ENCODE data around the gene KCNH8.

The KCNH8 gene

DNA sequence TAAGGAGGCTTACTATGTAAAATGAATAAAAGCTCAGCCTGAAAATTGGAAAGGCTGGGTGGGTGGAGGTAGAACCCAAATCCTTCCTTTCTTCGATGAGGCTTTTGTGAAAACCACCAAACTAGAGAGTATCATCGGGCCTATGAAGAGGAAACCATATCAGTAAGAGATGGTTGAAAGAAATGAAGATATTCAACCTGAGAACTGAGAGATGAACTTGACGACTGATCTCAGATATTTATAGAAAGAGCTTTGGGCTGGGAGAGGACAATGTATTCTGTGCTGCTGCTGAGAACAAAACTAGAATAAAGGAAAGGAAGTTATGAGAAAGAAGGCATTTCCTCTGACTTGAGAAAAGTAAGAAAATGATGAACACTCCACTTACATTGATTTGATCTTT is 236.6 kb downstream of the KCNH8 start:
- no peak for DNase-seq

DNA sequence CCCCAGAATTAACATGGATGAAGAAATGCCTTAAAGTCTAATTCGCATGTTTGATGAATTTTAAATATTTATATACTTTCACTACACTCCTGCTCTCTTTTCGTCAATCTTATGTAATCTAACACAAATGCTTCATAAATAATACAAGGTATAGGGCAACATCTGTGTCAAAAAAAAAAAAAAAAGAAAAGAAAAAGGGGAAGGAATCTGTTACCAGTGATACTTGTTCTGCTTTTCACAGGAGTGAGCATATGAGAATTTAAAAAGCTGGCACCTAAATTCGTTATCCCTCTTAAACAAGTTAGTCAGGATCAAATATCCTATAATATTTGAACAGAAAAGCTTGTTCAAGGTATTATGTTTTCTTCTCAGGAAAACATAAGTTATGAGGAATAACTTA is 243.8 kb downstream of the KCNH8 start:
- no peak for DNase-seq

DNA sequence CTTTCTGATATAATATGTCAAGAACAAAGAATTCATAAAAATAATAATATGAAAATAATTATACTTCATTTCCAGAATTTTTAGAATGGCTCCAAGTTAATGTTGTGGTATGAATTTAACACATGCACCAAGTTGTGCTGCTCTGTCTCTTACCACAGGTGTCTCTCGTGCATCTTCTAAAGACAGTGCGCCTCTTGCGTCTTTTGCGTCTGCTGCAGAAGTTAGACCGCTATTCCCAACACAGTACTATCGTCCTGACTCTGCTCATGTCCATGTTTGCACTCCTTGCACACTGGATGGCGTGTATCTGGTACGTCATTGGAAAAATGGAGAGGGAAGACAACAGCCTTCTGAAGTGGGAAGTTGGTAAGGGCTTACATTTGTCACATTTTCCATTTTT is 246.6 kb downstream of the KCNH8 start:
- DNase-seq: no peak

DNA sequence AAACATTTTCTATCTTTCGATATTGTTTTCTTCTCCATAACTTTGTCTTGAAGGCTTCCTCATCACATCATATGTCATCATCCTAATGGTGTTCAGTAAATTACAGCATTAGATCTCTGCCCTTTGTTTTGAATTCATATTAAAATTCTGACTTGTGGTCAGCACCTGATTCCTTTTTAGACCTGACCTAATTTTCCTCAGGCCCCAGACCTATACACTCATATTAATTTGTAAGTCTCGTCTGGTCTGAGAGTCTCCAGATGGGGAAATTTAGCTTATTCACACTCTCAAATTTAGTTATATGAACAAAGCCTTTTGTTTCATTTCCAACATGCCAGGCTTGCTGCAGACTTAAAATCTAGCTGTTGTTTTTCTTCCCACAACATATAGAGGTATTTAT is 248.4 kb downstream of the KCNH8 start:
- DNase-seq: no peak

DNA sequence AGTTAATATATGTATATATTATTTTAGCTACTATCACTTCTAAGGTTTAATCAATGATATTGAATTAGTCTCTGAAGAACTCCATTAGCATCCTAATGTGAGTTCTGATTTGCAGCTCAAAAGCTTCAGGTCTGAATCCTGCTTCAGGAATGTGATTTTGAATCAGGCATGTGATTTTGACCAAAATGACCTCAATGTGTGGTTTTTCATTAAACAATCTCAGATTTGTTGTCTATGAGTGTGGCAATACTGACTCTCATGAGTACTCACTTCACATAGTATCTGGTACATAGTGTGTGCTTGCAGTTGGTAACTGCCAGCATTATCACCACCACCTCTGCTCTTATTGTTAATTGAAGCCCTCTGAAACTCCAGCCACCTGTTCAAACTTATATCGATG is 251.0 kb downstream of the KCNH8 start:
- no peak for DNase-seq

DNA sequence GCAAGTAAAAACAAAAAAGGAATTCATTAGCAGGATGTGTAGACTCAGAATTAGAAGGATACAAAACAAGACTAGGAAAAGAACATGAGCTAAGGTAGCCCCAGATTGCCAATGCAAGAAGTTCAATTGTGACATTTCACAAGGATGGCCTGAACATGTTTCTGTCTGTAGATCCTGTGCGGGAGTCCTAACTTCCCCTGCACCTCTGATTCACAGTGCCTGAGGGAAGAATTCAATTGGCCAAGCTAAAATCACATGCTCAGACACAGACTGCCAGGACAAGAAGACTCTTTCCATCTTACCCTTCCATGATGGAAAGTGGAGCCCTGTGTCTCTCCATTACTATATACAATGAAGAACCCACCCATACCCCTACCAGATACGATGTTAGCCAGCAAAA is 251.5 kb downstream of the KCNH8 start:
- no peak for DNase-seq

DNA sequence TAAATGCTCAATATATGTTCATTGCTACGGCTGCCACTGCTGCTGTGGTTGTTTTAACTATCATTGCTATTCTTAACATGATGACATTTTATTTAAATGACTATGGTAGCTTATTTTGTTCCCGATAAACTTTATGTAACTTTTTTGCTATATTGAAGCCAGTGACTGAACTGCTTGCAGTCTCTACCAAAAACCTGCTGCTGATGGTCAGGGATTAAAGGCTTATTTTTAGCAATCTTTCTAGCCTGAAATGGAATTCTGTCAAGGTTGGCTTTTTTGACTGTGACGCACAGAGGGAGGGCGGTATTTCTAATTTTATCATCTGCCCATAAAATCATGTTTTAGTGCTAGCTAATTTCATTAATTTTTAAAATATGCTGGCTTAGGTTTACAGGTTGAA is 271.8 kb downstream of the KCNH8 start:
- DNase-seq: no peak

DNA sequence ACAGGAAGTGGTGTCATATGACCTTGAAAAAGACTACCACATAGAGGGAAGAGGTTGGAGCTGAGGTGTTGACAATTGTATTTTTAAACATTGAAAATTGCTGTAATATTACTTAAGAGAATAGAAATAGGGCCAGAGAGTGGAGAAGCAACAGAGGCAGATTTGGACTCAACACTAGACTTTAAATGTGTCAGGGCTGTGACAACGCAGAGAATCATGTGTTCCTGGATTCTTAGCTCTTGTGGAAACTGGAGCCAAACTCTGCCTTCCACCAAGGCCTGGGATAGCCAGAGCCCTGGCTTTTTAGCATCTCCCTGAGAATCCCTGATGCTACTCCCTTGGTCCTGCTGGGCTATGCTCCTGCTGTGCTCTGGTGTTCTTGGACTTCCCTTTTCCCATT is 277.5 kb downstream of the KCNH8 start:
- no peak for DNase-seq

DNA sequence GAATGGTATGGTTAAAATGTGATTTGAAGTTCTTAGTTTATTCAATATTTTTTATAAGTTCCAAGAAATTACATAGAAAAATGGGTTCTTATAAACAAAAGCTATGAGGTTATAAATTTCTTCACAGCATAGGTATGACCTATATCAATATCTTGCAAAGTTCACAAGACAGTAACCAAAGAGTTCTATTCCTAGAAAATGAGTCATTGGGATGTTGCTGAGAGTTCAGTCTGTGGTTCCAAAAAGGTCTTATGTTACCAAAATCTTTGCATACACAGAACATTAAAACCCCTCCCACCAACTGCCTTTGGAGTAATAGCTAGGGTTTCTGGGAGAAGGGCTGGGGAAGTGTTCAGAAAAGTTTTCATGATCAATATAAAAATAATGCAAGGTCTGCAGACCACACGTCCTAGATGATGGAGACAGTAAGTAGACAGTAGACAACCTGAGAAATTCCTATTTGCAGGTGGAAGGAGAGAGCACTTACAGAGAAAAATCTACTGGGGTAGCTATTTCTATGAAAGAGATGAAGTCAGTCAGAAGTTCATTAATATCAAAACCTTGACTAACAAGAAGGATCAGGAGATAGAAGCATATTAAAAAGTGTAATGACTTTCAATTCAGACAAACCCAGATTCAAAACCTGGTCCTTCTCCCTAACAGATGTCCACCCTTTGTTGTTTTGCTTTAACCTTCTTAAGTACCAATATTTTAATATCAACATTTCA is 279.3 kb downstream of the KCNH8 start:
- no peak for DNase-seq

DNA sequence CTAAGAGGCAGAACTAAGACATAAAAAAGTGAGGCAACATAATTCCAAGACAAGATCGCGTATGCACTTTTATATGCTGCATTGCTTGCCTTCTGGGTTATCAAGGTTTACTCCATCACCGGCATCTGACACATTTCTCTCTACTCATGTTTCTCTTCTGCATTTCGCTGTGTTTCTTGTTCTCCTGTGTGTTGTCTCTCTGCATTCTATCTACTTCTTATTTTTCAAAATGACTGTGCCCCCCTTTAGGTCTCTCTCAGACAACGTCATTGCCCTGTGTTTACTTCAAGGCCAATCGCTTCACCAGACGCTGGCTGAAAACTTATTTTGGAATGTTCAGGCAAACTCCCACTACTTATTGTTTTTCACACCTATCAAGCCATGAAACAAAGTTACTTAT is 280.4 kb downstream of the KCNH8 start:
- no peak for DNase-seq

DNA sequence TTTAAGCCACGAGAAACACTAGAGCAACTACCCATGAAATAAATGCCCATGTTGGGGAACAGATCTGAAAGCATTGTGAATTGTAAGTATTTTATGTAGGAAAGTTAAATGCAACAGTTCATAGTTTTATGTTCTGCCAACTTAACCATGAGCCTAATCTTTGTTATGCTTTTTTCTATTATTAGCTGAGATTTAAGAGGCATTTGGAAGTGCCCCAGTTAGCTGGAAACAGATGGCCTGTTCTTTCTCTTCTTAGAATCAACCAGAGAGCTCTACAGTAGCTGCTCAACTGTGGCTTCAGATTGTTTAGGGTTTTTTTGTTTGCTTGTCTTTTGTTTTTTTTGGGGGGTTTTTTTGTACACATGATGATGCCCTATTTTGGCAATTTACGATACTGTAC is 284.4 kb downstream of the KCNH8 start:
- no peak for DNase-seq

DNA sequence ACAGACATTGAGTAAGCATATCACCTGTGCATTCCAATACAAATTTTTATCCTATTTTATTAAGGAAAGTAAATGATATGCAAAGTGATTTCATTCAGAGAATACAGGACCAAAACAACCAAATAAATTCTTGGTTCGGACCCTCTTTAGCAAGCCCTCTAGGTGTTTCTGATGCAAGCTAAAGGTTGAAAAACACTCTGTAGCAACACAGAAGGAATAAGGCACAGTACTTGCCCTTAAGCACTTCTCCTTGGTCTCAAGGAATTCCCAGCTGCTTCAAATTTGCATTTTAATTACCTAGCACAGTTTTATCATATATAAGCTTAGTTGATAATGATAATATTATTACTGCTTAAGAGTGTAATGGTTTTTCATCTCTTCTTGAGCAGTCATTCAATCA is 288.4 kb downstream of the KCNH8 start:
- DNase-seq: no peak

DNA sequence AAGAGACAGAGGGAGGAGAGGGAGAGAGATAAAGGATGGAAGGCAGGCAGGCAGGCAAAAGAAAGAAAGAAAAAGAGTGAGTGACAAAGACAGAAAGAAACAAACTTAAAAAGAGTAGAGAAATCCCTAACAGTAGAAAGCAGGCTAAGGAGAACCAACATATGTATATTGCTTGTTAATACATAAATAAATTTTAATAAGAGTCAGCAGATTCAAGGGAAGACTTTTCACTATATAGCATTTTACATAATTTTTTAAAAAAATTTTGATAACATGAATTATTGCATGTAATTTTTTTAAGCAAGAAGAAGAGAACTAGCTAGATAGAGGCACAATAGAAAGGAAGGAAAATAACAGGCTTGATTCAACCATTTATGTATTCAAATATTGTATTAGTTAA is 291.6 kb downstream of the KCNH8 start:
- DNase-seq: no peak

DNA sequence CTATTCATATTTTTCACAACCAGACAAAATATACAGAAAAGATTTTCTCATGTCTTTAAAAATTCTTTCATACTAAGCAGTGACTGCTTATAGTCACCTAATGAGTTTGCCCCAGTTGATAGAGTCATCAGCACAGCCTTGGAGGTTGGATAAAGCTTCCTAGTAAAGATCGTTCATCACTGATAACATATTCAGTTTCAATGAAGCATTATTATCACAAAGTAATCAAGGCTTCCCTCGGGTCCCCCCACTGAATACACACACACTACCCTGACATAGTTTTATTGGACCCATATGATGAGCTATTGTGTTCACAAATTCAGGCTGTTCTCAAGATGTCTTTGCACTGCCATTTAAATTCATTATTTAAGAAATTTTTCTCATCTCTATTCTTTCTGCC is 297.8 kb downstream of the KCNH8 start:
- no peak for DNase-seq

DNA sequence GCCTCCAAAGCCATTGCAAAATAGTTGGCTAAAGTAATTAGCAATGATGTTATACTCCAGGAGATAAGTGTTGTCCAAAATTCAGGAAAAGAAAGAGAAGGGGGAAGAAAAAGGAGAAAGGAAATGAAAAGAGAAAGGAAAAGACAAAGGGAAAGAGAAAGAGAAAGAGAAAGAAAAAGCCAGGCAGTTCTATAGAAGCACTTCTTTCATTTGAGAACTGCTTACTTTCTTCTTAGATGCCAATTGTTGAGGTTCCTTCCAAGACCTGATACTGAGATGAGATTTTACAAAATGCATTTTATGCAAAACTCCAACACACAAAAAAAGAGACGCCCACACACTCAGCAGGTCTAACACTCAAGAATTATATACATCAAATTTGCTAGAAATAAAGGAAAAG is 298.4 kb downstream of the KCNH8 start:
- no peak for DNase-seq

DNA sequence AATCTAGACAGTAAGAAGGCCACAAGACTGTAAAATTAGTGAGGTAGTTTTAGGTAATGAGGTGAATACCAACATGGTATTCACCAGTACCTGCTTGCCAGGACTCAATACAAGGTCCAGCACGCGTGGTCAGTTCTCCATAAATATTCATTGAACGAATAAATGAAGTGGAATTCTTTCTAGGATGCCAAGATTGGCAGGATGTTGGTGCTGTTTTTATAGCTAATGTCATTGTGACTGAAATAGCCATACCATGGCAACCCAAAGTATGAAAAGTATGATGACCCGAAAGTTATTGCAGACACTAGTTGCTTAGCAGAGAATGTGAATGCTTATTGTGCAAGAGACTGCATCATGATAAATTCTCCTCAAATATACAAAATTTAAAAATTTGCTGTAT is 307.2 kb downstream of the KCNH8 start:
- DNase-seq: no peak

DNA sequence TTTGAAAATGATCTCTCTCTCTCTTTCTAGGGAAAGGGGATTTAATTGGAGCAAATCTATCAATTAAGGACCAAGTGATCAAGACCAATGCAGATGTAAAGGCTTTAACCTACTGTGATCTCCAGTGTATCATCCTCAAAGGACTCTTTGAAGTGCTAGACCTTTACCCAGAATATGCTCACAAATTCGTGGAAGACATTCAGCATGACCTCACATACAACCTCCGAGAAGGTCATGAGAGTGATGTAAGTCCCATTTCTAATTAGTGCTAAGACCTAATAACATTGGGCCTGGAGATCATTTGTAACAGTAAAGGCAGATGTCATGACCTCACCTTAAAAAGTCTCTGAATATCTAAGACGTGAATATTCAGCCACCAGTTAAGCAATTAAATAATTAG is 308.4 kb downstream of the KCNH8 start:
- no peak for DNase-seq

DNA sequence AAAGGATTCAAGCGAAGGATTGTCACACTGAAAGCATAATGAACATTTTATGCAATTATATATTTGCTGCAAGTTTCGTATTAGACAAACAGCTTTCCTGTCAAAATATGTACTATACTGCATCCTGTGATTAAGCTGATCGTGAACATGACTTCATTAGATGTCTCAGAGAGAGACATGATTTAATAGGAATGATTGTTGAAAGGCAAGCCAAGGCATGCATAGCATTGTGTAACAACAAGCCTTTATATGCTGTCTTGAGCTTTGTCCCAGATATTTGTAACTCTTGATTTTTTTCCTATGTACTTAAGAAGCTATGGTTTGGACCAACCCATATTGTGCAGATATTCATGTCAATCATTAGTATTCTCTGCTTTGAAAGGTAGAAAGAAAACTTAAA is 309.1 kb downstream of the KCNH8 start:
- DNase-seq: no peak

DNA sequence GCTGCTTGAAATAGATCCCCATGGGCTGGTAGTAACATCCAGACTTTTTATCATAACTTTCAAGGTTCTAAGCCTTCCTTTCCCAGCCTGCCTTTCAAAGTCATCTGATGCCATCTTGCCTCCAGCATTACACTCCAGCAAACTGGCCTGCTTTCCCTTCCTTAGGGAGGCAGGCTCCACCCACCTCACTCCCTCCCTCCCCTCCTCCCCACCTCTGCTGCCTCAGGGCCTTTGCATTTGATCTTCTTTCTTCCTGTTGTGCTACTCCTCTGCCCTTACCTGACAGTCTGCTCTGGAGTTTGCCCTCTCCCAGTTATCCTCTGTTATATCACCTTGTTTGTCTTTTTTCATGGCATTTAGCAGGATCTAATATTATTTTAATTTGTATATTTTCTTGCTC is 319.5 kb downstream of the KCNH8 start:
- no peak for DNase-seq

DNA sequence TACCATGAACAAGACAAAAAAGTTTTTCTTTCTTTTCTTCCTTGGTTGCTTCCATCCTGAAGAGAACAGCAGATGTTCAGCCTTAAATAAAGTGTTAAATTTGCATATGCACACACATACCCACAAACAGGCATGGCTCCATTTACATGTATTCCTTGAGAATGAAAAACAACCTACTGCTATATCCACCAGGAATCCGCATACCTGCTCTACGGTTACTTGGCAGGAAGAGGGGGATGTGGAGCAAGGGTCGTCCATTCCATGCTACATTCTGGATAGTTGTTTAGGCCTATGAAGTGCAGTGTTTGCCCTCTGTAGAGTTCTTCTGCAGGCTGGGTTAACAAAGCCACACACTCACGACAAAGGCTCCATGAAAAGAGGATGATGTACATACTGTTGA is 322.8 kb downstream of the KCNH8 start:
- DNase-seq: no peak

DNA sequence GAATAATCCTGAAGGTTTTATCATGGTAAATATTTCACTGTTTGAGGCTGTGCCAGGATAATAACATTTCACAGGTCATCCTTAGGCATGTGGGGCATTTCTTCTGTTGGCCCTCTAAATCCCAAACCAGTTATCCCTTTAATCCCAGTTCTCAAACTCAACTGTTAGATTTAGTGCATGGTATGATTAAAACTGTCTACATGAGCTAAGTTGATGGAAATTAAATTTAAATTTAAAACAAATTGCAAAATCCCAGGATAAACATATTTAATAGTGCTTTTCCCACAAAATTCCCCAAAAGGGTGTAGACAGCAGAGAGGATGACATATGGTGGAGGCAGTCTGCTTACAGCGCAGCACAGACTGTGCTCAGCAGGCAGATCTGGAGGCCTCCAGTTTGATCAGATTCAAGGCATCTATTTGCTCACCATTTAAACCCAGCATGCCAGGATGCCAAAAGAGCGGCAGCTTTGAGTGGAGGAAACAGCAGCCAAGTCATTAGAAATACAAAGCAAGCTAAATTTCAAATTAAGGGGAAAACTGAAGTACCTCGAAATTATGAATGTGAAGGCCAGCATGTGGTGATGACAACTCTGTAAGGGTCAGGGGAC is 325.8 kb downstream of the KCNH8 start:
- no peak for DNase-seq

DNA sequence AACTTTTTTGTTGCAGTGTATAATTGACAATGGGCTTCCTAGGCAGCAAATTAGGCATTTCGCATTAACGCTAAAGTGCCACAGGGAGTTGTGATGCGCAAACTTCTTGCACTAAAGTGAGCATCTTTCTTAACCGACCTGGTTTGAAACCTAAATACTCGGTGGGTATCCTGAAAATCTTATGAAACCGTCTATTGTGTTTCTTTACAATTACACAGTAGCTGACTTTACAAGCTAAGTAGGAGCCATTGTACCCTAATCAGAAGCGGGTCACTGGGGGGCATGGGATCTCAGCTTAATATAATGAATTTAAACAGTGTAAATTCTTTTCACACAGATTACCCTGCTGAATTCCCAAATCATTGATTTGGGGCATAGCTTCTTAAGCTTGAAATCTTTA is 328.0 kb downstream of the KCNH8 start:
- no peak for DNase-seq

DNA sequence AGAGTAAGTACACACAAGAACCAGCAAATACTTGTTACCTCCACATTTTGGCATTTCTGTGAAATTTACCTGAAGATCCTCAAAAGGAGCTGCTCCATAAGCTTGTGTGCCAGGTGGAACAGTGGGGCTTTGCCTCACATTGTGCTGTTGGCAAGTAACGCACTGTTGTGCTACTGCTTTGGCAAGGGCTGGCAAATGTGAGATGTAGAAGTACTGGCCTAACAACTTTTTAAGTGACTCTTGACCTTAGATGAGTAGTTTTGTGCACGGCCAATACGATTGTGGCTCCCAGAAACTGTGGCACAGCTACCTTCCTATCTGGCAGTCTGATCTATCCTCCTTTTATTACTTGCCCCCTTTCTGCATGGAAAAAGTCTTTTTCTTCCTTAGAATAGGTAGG is 337.0 kb downstream of the KCNH8 start:
- no peak for DNase-seq

DNA sequence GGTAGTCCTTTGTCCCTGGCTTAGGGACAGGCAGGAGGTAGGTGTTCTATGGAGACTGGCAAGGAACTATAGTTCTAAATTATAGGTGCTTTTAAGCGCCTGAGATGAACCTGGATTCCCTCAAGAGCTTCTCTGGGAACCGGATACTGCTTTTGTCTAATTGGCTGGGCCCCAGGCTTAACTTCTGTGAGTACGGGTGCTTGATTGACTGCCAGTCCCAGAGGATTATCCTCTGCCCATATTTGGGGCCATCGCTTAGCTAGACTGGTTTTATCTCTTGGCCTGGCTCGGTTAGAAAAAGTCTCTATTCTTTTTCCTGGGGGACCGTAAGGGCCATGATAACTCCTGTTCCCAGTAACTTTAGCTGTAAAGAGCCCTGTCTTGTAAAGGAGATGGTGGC is 339.1 kb downstream of the KCNH8 start:
- DNase-seq: no peak

DNA sequence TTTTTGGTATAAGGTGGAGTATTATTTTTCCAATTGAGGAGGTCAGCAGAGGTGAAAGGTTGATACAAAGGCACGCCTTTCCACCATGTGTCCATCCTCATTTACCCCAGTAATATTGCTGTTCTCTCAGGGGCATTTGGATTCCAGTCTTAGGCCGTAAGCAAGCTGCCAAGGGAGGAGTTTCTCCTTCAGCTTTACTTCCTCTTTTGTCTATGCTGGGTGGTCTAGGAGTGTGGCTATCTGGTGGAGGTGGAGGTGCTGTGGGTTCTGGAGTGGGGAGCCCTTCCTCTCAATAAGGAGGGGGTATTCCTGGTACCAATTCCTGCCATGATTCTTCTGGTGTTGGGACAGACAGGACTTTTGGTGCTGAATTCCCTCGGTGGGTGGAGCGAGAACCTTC is 340.6 kb downstream of the KCNH8 start:
- DNase-seq: no peak

Measured in fibroblast of skin of abdomen (primary cell).